ENCODE results near the gene SNX5.

DNA sequence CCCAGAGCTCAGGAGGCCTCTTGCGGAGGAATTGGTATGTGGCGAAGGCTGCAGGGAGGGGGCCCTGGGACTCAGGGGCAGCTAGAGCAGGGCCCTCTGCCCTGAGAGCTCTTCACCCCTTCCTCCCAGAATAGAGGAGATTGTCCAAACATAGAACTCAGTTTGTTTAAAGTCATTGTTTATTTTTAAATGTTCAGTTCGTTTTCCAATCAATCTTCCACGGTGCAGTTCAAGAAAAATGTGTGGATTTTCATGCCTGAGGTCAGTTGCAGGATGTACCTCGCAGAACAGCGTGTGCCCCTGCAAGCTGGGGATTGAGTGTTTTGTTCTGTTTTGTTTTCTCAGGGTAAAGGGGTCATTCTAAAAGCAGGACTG is 37.4 kb upstream of the SNX5 start:
- TF ChIP-seq, protein P1, sequence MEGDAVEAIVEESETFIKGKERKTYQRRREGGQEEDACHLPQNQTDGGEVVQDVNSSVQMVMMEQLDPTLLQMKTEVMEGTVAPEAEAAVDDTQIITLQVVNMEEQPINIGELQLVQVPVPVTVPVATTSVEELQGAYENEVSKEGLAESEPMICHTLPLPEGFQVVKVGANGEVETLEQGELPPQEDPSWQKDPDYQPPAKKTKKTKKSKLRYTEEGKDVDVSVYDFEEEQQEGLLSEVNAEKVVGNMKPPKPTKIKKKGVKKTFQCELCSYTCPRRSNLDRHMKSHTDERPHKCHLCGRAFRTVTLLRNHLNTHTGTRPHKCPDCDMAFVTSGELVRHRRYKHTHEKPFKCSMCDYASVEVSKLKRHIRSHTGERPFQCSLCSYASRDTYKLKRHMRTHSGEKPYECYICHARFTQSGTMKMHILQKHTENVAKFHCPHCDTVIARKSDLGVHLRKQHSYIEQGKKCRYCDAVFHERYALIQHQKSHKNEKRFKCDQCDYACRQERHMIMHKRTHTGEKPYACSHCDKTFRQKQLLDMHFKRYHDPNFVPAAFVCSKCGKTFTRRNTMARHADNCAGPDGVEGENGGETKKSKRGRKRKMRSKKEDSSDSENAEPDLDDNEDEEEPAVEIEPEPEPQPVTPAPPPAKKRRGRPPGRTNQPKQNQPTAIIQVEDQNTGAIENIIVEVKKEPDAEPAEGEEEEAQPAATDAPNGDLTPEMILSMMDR (IDR thresholded peaks at IDR 0.05; ENCODE audit: low read depth, low read length): no peak
- TF ChIP-seq POLR2A (IDR thresholded peaks at IDR 0.05; ENCODE audit: extremely low read depth, insufficient read length) (no peak), MYC (IDR thresholded peaks at IDR 0.05; ENCODE audit: low read depth, low read length) (no peak)
- TF ChIP-seq, protein P2, sequence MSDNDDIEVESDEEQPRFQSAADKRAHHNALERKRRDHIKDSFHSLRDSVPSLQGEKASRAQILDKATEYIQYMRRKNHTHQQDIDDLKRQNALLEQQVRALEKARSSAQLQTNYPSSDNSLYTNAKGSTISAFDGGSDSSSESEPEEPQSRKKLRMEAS (IDR thresholded peaks at IDR 0.05; ENCODE audit: low read depth, low read length): no peak
